Loucy (cell line): ENCODE results near the gene CDH9.

Experiments used
- CTCF ChIP-seq: fragments of 200-600 bp; sonication (generic); conservative IDR thresholded peaks from 2 replicates; pipeline ENCODE4 v1.5.1; 2014; ENCODE audit warnings: mild to moderate bottlenecking, antibody characterized with exemption, low read length
- EZH2phosphoT487 ChIP-seq: fragments of 200-600 bp; IDR thresholded peaks from 2 replicates; pipeline ENCODE4 v1.6.1; 2018; ENCODE audit warnings: antibody characterized with exemption, mild to moderate bottlenecking, moderate library complexity, borderline replicate concordance

GRCh38 chr5:27080147-27080546 lies 41.8 kb upstream of the CDH9 start:
- no peak for TF ChIP-seq CTCF
- TF ChIP-seq EZH2phosphoT487 = no peak
